ENCODE results near the gene ELANE. TPM values are rescaled to one million over a fixed set of nuclear protein-coding genes. Genes with fewer than 3 reads are reported as not detected.
"Not testable (repeated sequence)": the region's sequence is repeated elsewhere in the genome, so short reads cannot be mapped to it uniquely, and the experiment has no call there.

ELANE gene
- total RNA-seq, 1 donor from 2014 or later: 0.67 TPM

DNA sequence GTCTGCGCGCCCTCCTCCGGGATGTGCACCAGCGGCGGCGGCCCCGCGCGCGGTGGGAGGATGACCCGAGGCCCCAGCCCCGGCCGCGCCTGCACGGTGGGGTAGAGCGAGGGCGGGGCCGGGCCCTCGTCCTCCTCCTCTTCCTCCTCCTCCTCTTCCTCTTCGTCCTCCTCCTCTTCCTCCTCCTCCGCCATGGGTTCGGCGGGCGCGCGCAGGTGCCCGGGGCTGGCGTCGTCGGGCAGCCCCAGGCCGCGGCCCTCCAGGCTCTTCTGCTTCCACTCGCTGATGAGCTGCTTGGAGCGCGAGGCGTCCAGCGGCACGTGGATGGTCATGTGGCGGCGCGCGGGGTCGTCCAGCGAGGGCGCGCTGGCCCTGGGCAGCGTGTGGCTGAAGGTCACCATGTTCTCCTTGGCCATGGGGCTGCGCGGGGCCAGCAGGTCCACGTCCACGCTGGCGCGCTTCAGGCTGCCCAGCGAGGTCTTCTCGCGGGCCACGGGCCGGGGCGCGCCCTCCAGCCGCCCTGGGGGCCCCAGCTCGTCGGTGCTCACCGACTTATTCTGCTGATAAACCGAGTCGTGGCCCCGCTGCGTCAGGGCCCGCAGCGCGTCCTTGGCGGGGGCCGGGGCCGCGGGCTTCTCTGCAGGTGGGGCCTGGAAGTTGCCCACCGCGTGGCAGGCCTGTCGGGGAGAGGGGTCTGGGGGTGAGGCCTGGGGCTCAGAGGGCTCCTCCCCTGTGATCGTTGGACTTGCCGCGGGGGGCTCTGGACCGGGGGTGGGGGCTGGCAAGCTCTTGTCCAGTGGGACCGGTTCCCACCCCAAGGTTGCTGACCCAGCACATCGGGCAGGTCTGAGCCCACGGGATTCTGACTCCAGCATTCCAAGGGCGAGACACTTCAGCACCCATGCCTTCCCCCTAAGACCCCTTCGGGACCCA lies 38.6 kb upstream of the ELANE start:
- Histone ChIP-seq H3K4me3 (ENCODE audit: low read depth, low read length) (no peak overlapping the region), H3K36me3 (ENCODE audit: control insufficient read depth, insufficient read depth, low read length) (peaks cover 1% of the 10 kb centered on the region), H3K27me3 (ENCODE audit: control insufficient read depth, insufficient read depth, low read length) (no peaks in the 10 kb centered on the region)
- no peak for DNase-seq (ENCODE audit: low read depth)
- TF ChIP-seq CTCF (IDR thresholded peaks at IDR 0.05; ENCODE audit: insufficient read depth, low read length, poor library complexity, severe bottlenecking): no peak

- peaks cover 1% of the 10 kb centered on the region for H3K36me3 ChIP-seq (ENCODE audit: control insufficient read depth, insufficient read depth, low read length)
- no peaks in the 10 kb centered on the region for H3K27me3 ChIP-seq (ENCODE audit: control insufficient read depth, insufficient read depth, low read length)
- no peak overlapping the region for H3K4me3 ChIP-seq (ENCODE audit: low read depth, low read length)
- DNase-seq (ENCODE audit: low read depth): no peak
- TF ChIP-seq CTCF (IDR thresholded peaks at IDR 0.05; ENCODE audit: insufficient read depth, low read length, poor library complexity, severe bottlenecking): no peak
Measured at GRCh38 chr19:814152-815078, 37.7 kb upstream of the ELANE start.

GRCh38 chr19:815079-815774 lies 36.9 kb upstream of the ELANE start:
- Histone ChIP-seq H3K36me3 (ENCODE audit: control insufficient read depth, insufficient read depth, low read length) (peaks cover 1% of the 10 kb centered on the region), H3K4me3 (ENCODE audit: low read depth, low read length) (no peak overlapping the region), H3K27me3 (ENCODE audit: control insufficient read depth, insufficient read depth, low read length) (no peaks in the 10 kb centered on the region)
- no peak for TF ChIP-seq CTCF (IDR thresholded peaks at IDR 0.05; ENCODE audit: insufficient read depth, low read length, poor library complexity, severe bottlenecking)
- DNase-seq (ENCODE audit: low read depth): no peak

DNA sequence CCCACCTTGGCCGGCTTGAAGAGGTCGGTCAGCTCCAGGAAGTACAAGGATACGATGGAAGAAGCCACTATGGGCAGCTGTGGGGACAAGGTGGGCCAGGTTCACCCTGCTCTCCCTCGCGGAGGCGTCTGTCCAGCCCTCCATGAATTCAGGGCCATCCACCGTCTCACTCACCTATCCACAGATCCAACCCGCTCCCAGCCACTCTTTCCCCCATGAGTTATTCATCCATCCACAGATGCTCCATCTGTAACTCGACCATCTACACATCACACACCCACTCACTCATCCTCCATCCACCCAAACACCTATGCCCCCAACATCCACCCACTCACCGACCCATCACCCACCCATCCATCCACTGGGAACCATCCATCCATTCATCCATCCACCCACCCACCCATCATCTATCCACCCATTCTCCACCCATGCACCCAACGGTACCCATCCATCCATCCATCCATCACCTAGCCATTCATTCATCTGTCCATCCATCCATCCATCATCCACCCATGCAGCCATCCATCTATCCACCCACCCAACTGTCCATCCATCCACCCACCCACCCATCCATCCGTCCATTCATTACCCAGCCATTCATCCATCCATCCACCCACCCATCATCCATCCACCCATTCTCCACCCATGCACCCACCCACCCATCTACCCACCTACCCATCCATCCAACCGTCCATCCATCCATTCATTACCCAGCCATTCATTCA lies 36.2 kb upstream of the ELANE start:
- peaks cover 1% of the 10 kb centered on the region for H3K36me3 ChIP-seq (ENCODE audit: control insufficient read depth, insufficient read depth, low read length)
- no peak for TF ChIP-seq CTCF (IDR thresholded peaks at IDR 0.05; ENCODE audit: insufficient read depth, low read length, poor library complexity, severe bottlenecking)
- no peaks in the 10 kb centered on the region for H3K27me3 ChIP-seq (ENCODE audit: control insufficient read depth, insufficient read depth, low read length)
- H3K4me3 ChIP-seq (ENCODE audit: low read depth, low read length): no peak overlapping the region
- DNase-seq (ENCODE audit: low read depth): no peak

DNA sequence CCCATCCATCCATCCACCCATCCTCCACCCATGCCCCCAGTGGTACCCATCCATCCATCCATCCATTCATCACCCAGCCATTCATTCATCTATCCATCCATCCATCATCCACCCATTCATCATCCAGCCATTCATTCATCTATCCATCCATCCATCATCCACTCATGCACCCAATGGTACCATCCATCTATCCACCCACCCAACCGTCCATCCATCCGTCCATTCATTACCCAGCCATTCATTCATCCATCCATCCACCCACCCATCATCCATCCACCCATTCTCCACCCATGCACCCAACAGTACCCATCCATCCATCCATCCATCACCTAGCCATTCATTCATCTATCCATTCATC lies 35.6 kb upstream of the ELANE start:
- TF ChIP-seq CTCF (IDR thresholded peaks at IDR 0.05; ENCODE audit: insufficient read depth, low read length, poor library complexity, severe bottlenecking): no peak
- Histone ChIP-seq H3K27me3 (ENCODE audit: control insufficient read depth, insufficient read depth, low read length) (no peaks in the 10 kb centered on the region), H3K4me3 (ENCODE audit: low read depth, low read length) (no peak overlapping the region), H3K36me3 (ENCODE audit: control insufficient read depth, insufficient read depth, low read length) (no peaks in the 10 kb centered on the region)
- DNase-seq (ENCODE audit: low read depth): no peak

DNA sequence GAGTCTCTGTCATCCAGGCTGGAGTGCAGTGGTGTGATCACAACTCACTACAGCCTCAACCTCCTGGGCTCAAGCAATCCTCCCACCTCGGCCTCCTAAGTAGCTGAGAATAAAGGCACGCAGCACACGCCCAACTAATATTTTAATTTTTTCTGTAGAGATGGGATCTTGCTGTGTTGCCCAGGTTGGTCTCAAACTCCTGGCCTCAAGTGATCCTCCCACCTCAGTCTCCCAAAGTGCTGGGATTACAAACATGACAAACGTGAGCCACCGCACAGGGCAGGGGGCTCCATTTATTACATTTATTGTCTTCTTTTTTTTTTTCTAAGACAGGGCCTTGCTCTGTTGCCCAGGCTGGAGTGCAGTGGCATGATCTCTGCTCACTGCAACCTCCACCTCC lies 31.9 kb upstream of the ELANE start:
- DNase-seq (ENCODE audit: low read depth); H3K36me3 ChIP-seq (ENCODE audit: control insufficient read depth, insufficient read depth, low read length); H3K4me3 ChIP-seq (ENCODE audit: low read depth, low read length): not testable (repeated sequence)
- peaks cover 16% of the 10 kb centered on the region for H3K27me3 ChIP-seq (ENCODE audit: control insufficient read depth, insufficient read depth, low read length)

Data from kidney epithelial cell (primary cell).